NOMO-1 treated with dmso at 0.1 percent for 144 hours (cell line): ENCODE measurements around the gene ZNF629.

Source experiments
- DNase-seq: peaks from one replicate; lab custom pipeline; 2025; ENCODE audit not compliant: unreplicated experiment; lab: John Stamatoyannopoulos, UW

ZNF629 gene

GRCh38 chr16:30748634-30749445 is 38.2 kb downstream of the ZNF629 start:
- DNase-seq = no peak

GRCh38 chr16:30747799-30748633 is 39.0 kb downstream of the ZNF629 start, which contains the start of gene PHKG2:
TSS of gene PHKG2 (plus strand) at chr16:30748425. CDS start at chr16:30748821, 396 bp downstream.
- DNase-seq = peak; percentile 99

GRCh38 chr16:30747331-30747730 is 39.7 kb downstream of the ZNF629 start:
- DNase-seq = no peak

GRCh38 chr16:30746638-30747175 is 40.3 kb downstream of the ZNF629 start:
- no peak for DNase-seq

GRCh38 chr16:30745082-30745481 is 41.9 kb downstream of the ZNF629 start:
- DNase-seq = no peak

GRCh38 chr16:30744183-30744582 is 42.8 kb downstream of the ZNF629 start:
- DNase-seq = no peak

- no peak for DNase-seq
These were observed 43.3 kb downstream of the ZNF629 start for GRCh38 chr16:30743716-30744115.

GRCh38 chr16:30741461-30741914 is 45.5 kb downstream of the ZNF629 start:
- no peak for DNase-seq

GRCh38 chr16:30740364-30741251 is 46.4 kb downstream of the ZNF629 start:
- DNase-seq = no peak

- no peak for DNase-seq
These were observed 47.7 kb downstream of the ZNF629 start for GRCh38 chr16:30738984-30739951.

- DNase-seq = no peak
These were observed 49.0 kb downstream of the ZNF629 start for GRCh38 chr16:30737794-30738648.

- no peak for DNase-seq
These were observed 49.8 kb downstream of the ZNF629 start for GRCh38 chr16:30736995-30737793.

- DNase-seq = no peak
These were observed 55.6 kb downstream of the ZNF629 start for GRCh38 chr16:30731411-30731810.

- DNase-seq = no peak
These were observed 57.9 kb downstream of the ZNF629 start for GRCh38 chr16:30728899-30729672.
